Central memory CD4-positive, alpha-beta T cell (primary cell): Measurements from ENCODE around the gene PCBP2.
"Not testable (repeated sequence)": the region's sequence is repeated elsewhere in the genome, so short reads cannot be mapped to it uniquely, and the experiment has no call there.

Source experiments
- DNase-seq: peaks from one replicate; pipeline ENCODE4 v3.0.0; 2022

The PCBP2 gene

GRCh38 chr12:53441040-53441833 lies 10.7 kb upstream of the PCBP2 start, which contains the start of gene PRR13:
Gene PRR13, plus strand, starts transcription at chr12:53441734. Its CDS starts 981 bp downstream, at chr12:53442715.
- DNase-seq: peak; percentile 97

- no peak for DNase-seq
Measured at GRCh38 chr12:53443955-53444354, 7.9 kb upstream of the PCBP2 start.

GRCh38 chr12:53444593-53445325 lies 7.1 kb upstream of the PCBP2 start:
- not testable (repeated sequence) for DNase-seq

- no peak for DNase-seq
Measured at GRCh38 chr12:53450936-53451335, 966 bp upstream of the PCBP2 start.

GRCh38 chr12:53452159-53453077 lies 516 bp downstream of the PCBP2 start:
- DNase-seq: peak; percentile 75

- DNase-seq: no peak
Measured at GRCh38 chr12:53453953-53454640, 2.2 kb downstream of the PCBP2 start.

GRCh38 chr12:53454707-53455106 lies 2.8 kb downstream of the PCBP2 start:
- no peak for DNase-seq

- DNase-seq: no peak
Measured at GRCh38 chr12:53456654-53457366, 4.9 kb downstream of the PCBP2 start.

GRCh38 chr12:53459097-53459496 lies 7.2 kb downstream of the PCBP2 start:
- DNase-seq: no peak

GRCh38 chr12:53461059-53461458 lies 9.2 kb downstream of the PCBP2 start:
- DNase-seq: no peak

GRCh38 chr12:53461591-53461990 lies 9.7 kb downstream of the PCBP2 start:
- no peak for DNase-seq

GRCh38 chr12:53462935-53463334 lies 11.0 kb downstream of the PCBP2 start:
- DNase-seq: no peak

- no peak for DNase-seq
Measured at GRCh38 chr12:53463802-53464560, 12.1 kb downstream of the PCBP2 start.

- no peak for DNase-seq
Measured at GRCh38 chr12:53464685-53465418, 12.9 kb downstream of the PCBP2 start.

- DNase-seq: no peak
Measured at GRCh38 chr12:53465679-53466078, 13.8 kb downstream of the PCBP2 start.

GRCh38 chr12:53466640-53467039 lies 14.7 kb downstream of the PCBP2 start:
- no peak for DNase-seq

- no peak for DNase-seq
Measured at GRCh38 chr12:53467082-53467481, 15.2 kb downstream of the PCBP2 start.

GRCh38 chr12:53467880-53468279 lies 16.0 kb downstream of the PCBP2 start:
- no peak for DNase-seq

GRCh38 chr12:53468282-53468681 lies 16.4 kb downstream of the PCBP2 start:
- DNase-seq: no peak

- no peak for DNase-seq
Measured at GRCh38 chr12:53472056-53472582, 20.2 kb downstream of the PCBP2 start.
